K562 (cell line): ENCODE data around the gene HEPACAM2. TPM values are rescaled to one million over a fixed set of nuclear protein-coding genes. Genes with fewer than 3 reads are reported as not detected.

Source experiments
- CEBPG ChIP-seq, 3 experiments: fragments of 200-800 bp in 1 of 3; sonication (Bioruptor generic) in 1 of 3; sonication (generic) in 1 of 3; formaldehyde crosslinking in 1 of 3; IDR thresholded peaks in 2 of 3; conservative IDR thresholded peaks in 1 of 3; 2 replicates each; pipeline versions ENCODE4 v1.6.1 to v1.8.0; 2016 to 2022; ENCODE audit warnings: missing compliant biosample characterization in 2 of 3, missing genetic modification characterization in 2 of 3, mild to moderate bottlenecking in 1 of 3, missing genetic modification reagents in 1 of 3
- CHCHD3 ChIP-seq: fragments of 250-450 bp; sonication (Bioruptor Pico); IDR thresholded peaks from 2 replicates; pipeline ENCODE4 v2.1.2; 2022; ENCODE audit warnings: mild to moderate bottlenecking
- CHD4 ChIP-seq: fragments of 200-600 bp; sonication (generic); IDR thresholded peaks from 3 replicates; pipeline ENCODE4 v1.6.1; 2012; ENCODE audit warnings: low read depth, mild to moderate bottlenecking, mixed read lengths, low read length, inconsistent platforms; ENCODE audit not compliant: insufficient read depth, insufficient replicate concordance, poor library complexity, severe bottlenecking
- CTBP1 ChIP-seq: fragments of 450-650 bp; IDR thresholded peaks from 2 replicates; pipeline ENCODE4 v1.6.1; 2016; ENCODE audit warnings: borderline replicate concordance
- E2F4 ChIP-seq: sonication (generic); formaldehyde crosslinking; IDR thresholded peaks from 2 replicates; pipeline ENCODE4 v1.8.0; 2022; ENCODE audit warnings: mild to moderate bottlenecking, low read depth, missing genetic modification reagents
- EHMT2 ChIP-seq: fragments of 450-650 bp; IDR thresholded peaks from 2 replicates; pipeline ENCODE4 v1.6.1; 2018; ENCODE audit warnings: antibody characterized with exemption
- ELF4 ChIP-seq: fragments of 450-650 bp; formaldehyde crosslinking; IDR thresholded peaks from 2 replicates; pipeline ENCODE4 v1.4.0; 2022; ENCODE audit warnings: missing genetic modification characterization
- ESRRB ChIP-seq: fragments of 250-450 bp; sonication (Bioruptor Pico); IDR thresholded peaks from 2 replicates; pipeline ENCODE4 v1.5.0; 2020; ENCODE audit warnings: mild to moderate bottlenecking, moderate library complexity, borderline replicate concordance
- IRF2 ChIP-seq: sonication (generic); formaldehyde crosslinking; IDR thresholded peaks from 2 replicates; pipeline ENCODE4 v1.8.1; 2022; ENCODE audit warnings: mild to moderate bottlenecking, missing genetic modification reagents
- KAT2B ChIP-seq: IDR thresholded peaks from one replicate; pipeline ENCODE4 v1.6.1; 2012; ENCODE audit warnings: low read depth, mild to moderate bottlenecking, control low read depth, inconsistent platforms, low read length, moderate library complexity
- KLF10 ChIP-seq: fragments of 250-450 bp; sonication (Bioruptor Pico); IDR thresholded peaks from 2 replicates; pipeline ENCODE4 v1.6.1; 2021; ENCODE audit warnings: matching md5 sums
- LEF1 ChIP-seq: fragments of 450-650 bp; IDR thresholded peaks from 2 replicates; pipeline ENCODE4 v1.6.1; 2016; ENCODE audit warnings: mild to moderate bottlenecking
- MCM3 ChIP-seq: fragments of 450-650 bp; IDR thresholded peaks from 2 replicates; pipeline ENCODE4 v1.6.1; 2016
- MED1 ChIP-seq: sonication (generic); formaldehyde crosslinking; IDR thresholded peaks from 2 replicates; pipeline ENCODE4 v1.8.1; 2023; ENCODE audit warnings: missing genetic modification reagents, borderline replicate concordance
- MEF2A ChIP-seq: IDR thresholded peaks from 2 replicates; pipeline ENCODE4 v1.6.1; 2011; ENCODE audit warnings: low read depth, mild to moderate bottlenecking, low read length, moderate library complexity; ENCODE audit not compliant: control insufficient read depth
- NFYB ChIP-seq: IDR thresholded peaks from 2 replicates; pipeline ENCODE4 v1.6.1; 2011; ENCODE audit warnings: mild to moderate bottlenecking, moderate library complexity; ENCODE audit not compliant: insufficient read length; ENCODE audit errors: extremely low read depth
- PHF20 ChIP-seq: fragments of 450-650 bp; IDR thresholded peaks from 2 replicates; pipeline ENCODE4 v1.6.1; 2018; ENCODE audit not compliant: partially characterized antibody
- RBM22 ChIP-seq: fragments of 200-400 bp; formaldehyde crosslinking; IDR thresholded peaks from 2 replicates; pipeline ENCODE4 v1.6.1; 2018; ENCODE audit warnings: low read length, low read depth; ENCODE audit not compliant: poor library complexity, severe bottlenecking
- SNRNP70 ChIP-seq: fragments of 200-400 bp; formaldehyde crosslinking; optimal IDR thresholded peaks from 2 replicates; pipeline ENCODE3; 2017; ENCODE audit warnings: low read depth, low read length
- TCF15 ChIP-seq: fragments of 250-450 bp; sonication (Bioruptor Pico); IDR thresholded peaks from 2 replicates; pipeline ENCODE4 v1.8.0; 2022; ENCODE audit warnings: moderate library complexity, mild to moderate bottlenecking, inconsistent platforms
- USF1 ChIP-seq: sonication (generic); formaldehyde crosslinking; IDR thresholded peaks from 2 replicates; pipeline ENCODE4 v1.9.0; 2022; ENCODE audit warnings: mild to moderate bottlenecking, missing genetic modification reagents
- YBX1 ChIP-seq: fragments of 450-650 bp; IDR thresholded peaks from 2 replicates; pipeline ENCODE4 v1.7.1; 2016; ENCODE audit warnings: mild to moderate bottlenecking
- ZKSCAN1 ChIP-seq: fragments of 150-350 bp; IDR thresholded peaks from 2 replicates; pipeline ENCODE4 v1.6.1; 2016; ENCODE audit warnings: low read depth, low read length
- ZNF212 ChIP-seq: fragments of 450-650 bp; formaldehyde crosslinking; IDR thresholded peaks from 2 replicates; pipeline ENCODE4 v1.4.0; 2020; ENCODE audit warnings: mild to moderate bottlenecking
- ZNF707 ChIP-seq: fragments of 250-450 bp; sonication (Bioruptor Pico); conservative IDR thresholded peaks from 2 replicates; pipeline ENCODE4 v1.8.0; 2022; ENCODE audit warnings: inconsistent platforms, mild to moderate bottlenecking, moderate library complexity
- polyA plus RNA-seq, 8 experiments: library from polyadenylated mRNA; depleted of rRNA in 4 of 8; stranded (reverse) in 5 of 8; unstranded in 3 of 8; fragments of >200 nt; fragmentation: Nextera tagmentation in 2 of 8; fragmentation: Illumina TruSeq in 1 of 8; extraction: Ambion mirVana in 2 of 8; extraction: Trizol in 1 of 8; gene quantifications; 2 replicates each; pipeline versions ENCODE4 v1.2.1 to v1.2.3, GENCODE V29; 2011 to 2014; ENCODE audit warnings: inconsistent platforms in 1 of 8, missing spikeins in 1 of 8
- total RNA-seq, 7 experiments: library from RNA; depleted of rRNA in 6 of 7; stranded (reverse); fragments of >200 nt in 6 of 7; fragmentation: Illumina TruSeq in 2 of 7; extraction: Trizol in 2 of 7; gene quantifications; 2 replicates each; pipeline versions ENCODE4 v1.2.1 to v1.2.3, GENCODE V29; 2011 to 2021; ENCODE audit warnings: low replicate concordance in 1 of 7

The HEPACAM2 gene
- total and polyA plus RNA-seq, 9 of the 15 experiments (the other 6 are each of a cell fraction or from before 2014, with no cell fraction given) = 2.0 to 6.5 (median 3.9) TPM

- TF ChIP-seq IRF2 (CRISPR knock-in tag) = no peak
- no peak for TF ChIP-seq E2F4
- TF ChIP-seq CTBP1 = peak; percentile 83
- no peak for TF ChIP-seq NFYB
- TF ChIP-seq ESRRB = no peak
- TF ChIP-seq MEF2A = no peak
- no peak for TF ChIP-seq ZKSCAN1
- no peak for TF ChIP-seq RBM22
- TF ChIP-seq MED1 (CRISPR knock-in tag) = no peak
- TF ChIP-seq USF1 (CRISPR knock-in tag) = peak; percentile 100
- 0 out of 2 replicates have a peak, but pooled peaks have one; percentile 13 for TF ChIP-seq TCF15 (CRISPR knock-in tag)
- peak; percentile 57 for TF ChIP-seq CEBPG (CRISPR knock-in tag; IDR thresholded peaks at IDR 0.05)
- TF ChIP-seq CEBPG (tag; conservative IDR thresholded peaks at IDR 0.05 in 1 of 2, IDR thresholded peaks at IDR 0.05 in 1 of 2) = peak in 1 of 2 experiments; percentile 82; a peak in 2 of 4 replicates
- TF ChIP-seq KLF10 (CRISPR knock-in tag) = no peak
- no peak for TF ChIP-seq ZNF212
- TF ChIP-seq SNRNP70 = no peak
- TF ChIP-seq ELF4 (CRISPR knock-in tag) = no peak
- peak; percentile 100 for TF ChIP-seq PHF20
- TF ChIP-seq MCM3 = no peak
- TF ChIP-seq LEF1 = no peak
- no peak for TF ChIP-seq CHCHD3 (CRISPR knock-in tag)
- TF ChIP-seq ZNF707 (CRISPR knock-in tag) = no peak
- TF ChIP-seq YBX1 = no peak
- TF ChIP-seq KAT2B = no peak
- no peak; the same call in 1 of the 2 replicates for TF ChIP-seq EHMT2
- TF ChIP-seq CHD4 = no peak
These were observed 5.8 kb upstream of the HEPACAM2 start, which contains the start of gene VPS50 (continued) for GRCh38 chr7:93231799-93232672.
